ENCODE results near the gene SLCO2A1.

The SLCO2A1 gene

GRCh38 chr3:134033315-134033996 lies 3.7 kb upstream of the SLCO2A1 start:
- DNase-seq, result no peak

- no peak for DNase-seq
Measured at GRCh38 chr3:134031348-134031915, 1.7 kb upstream of the SLCO2A1 start.

GRCh38 chr3:134030379-134031347 lies 938 bp upstream of the SLCO2A1 start:
- no peak for DNase-seq

GRCh38 chr3:134029256-134029733 lies 430 bp downstream of the SLCO2A1 start:
- DNase-seq, result no peak

- no peak for DNase-seq
Measured at GRCh38 chr3:134028486-134029255, 1.1 kb downstream of the SLCO2A1 start.

- DNase-seq, result no peak
Measured at GRCh38 chr3:134027631-134028030, 2.1 kb downstream of the SLCO2A1 start.

GRCh38 chr3:134020135-134020680 lies 9.5 kb downstream of the SLCO2A1 start:
- no peak for DNase-seq

- DNase-seq, result no peak
Measured at GRCh38 chr3:134018850-134019249, 10.9 kb downstream of the SLCO2A1 start.

GRCh38 chr3:134018406-134018805 lies 11.3 kb downstream of the SLCO2A1 start:
- no peak for DNase-seq

- DNase-seq, result no peak
Measured at GRCh38 chr3:134017490-134017889, 12.2 kb downstream of the SLCO2A1 start.

GRCh38 chr3:134014270-134014669 lies 15.5 kb downstream of the SLCO2A1 start:
- no peak for DNase-seq

GRCh38 chr3:134013280-134013679 lies 16.4 kb downstream of the SLCO2A1 start:
- DNase-seq, result no peak

- DNase-seq, result no peak
Measured at GRCh38 chr3:134009345-134010000, 20.3 kb downstream of the SLCO2A1 start.

- no peak for DNase-seq
Measured at GRCh38 chr3:134008630-134009156, 21.0 kb downstream of the SLCO2A1 start.

- DNase-seq, result no peak
Measured at GRCh38 chr3:134007819-134008218, 21.9 kb downstream of the SLCO2A1 start.

- DNase-seq, result no peak
Measured at GRCh38 chr3:134004841-134005240, 24.9 kb downstream of the SLCO2A1 start.

GRCh38 chr3:134003066-134003465 lies 26.7 kb downstream of the SLCO2A1 start:
- no peak for DNase-seq

- DNase-seq, result no peak
Measured at GRCh38 chr3:134002306-134002705, 27.4 kb downstream of the SLCO2A1 start.

GRCh38 chr3:134001251-134001650 lies 28.5 kb downstream of the SLCO2A1 start:
- no peak for DNase-seq

GRCh38 chr3:133999891-134000685 lies 29.6 kb downstream of the SLCO2A1 start:
- no peak for DNase-seq
